GM11168 (cell line): Measurements from ENCODE around the gene CFAP299.

Experiments used
- in situ Hi-C: fragments of 300-500 bp; cut with MboI; formaldehyde crosslinking; loops from one replicate; pipeline ENCODE4 v1.12.0; 2022; ENCODE audit warnings: low sequenced_read_pairs; ENCODE audit not compliant: unreplicated experiment

CFAP299 gene

GRCh38 chr4:80878218-80878617 lies 542.7 kb downstream of the CFAP299 start:
- in situ Hi-C loops = no loop called here

DNA sequence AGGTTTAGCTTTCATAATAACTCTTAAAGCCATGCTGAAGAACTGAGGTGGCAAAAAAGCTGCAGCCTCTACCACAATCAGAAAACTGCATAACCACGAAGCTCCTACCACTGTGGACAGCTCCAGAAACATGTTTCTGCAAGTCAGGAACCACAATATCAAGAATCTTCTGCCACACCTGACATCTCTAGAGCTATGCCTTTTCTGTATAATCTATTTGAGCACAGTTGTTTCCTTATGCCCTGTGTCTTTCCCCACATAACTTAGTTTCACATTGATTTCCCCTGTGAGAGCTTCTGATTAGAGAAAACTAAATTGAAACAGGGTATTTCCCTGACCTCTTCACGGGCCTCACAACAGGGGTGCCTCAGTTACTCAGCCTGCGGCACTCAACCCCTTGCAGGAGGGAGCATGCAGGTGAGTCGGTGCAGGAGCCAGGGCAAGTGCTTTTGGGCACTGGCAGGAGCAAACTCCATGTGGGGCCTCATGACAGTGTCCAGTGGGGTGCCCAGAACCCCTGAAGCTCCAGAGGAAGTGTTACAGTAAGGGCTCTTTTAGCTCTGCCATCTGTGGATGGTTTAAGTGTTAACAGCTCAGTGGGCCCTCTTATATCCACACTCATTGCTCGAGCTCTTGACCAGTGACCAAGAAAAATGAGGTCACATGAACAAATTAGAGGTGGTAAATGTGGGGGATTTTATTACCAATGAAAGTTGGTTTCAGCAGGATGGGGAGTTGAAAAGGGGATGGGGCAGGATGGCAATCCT lies 562.2 kb downstream of the CFAP299 start:
- in situ Hi-C loops = no loop called here

GRCh38 chr4:80900908-80901307 lies 565.4 kb downstream of the CFAP299 start:
- in situ Hi-C loops = no loop called here

- in situ Hi-C loops = no loop called here
Observed at GRCh38 chr4:80903020-80903419, 567.5 kb downstream of the CFAP299 start.

DNA sequence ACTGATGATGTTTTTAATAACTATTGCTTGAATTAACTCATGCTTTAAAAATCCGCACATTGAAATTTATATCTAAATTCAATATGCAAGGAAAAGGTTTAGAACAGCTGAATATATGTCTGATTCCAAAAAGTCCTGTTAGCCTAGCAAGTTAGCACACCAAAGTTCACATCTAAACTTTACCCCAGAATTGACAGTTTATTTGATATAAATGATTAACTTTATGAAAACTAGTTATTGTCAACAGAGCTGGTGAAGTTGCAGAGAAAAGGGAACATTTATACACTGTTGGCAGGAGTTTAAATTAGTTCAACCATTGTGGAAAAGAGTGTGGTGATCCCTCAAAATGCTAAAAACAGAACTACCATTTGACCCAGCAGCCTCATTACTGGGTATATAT lies 574.4 kb downstream of the CFAP299 start:
- in situ Hi-C loops = no loop called here

- in situ Hi-C loops = no loop called here
Observed at GRCh38 chr4:80911458-80911857, 575.9 kb downstream of the CFAP299 start.

GRCh38 chr4:80912350-80912749 lies 576.8 kb downstream of the CFAP299 start:
- in situ Hi-C loops = no loop called here

- in situ Hi-C loops = no loop called here
Observed at GRCh38 chr4:80913381-80913780, 577.9 kb downstream of the CFAP299 start.

GRCh38 chr4:80916770-80917169 lies 581.2 kb downstream of the CFAP299 start:
- in situ Hi-C loops = no loop called here

DNA sequence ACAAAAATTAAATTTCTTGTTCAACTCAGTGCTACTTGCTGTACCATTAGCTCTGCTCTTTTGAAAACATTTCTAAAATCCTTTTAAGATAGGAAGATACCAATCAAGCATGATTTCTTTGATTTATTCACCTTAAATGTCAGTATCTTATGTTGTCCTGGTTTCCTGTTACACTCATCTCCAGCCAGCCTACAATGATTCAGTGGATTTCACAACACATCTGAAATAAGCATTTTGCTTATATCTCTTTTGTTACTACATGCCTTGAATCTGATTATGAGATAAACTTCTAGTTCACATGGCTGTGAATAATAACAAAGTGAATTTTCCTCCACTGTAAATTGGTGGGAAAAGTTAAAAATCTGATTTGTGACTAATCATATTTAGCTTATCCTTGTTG lies 582.5 kb downstream of the CFAP299 start:
- in situ Hi-C loops = no loop called here

DNA sequence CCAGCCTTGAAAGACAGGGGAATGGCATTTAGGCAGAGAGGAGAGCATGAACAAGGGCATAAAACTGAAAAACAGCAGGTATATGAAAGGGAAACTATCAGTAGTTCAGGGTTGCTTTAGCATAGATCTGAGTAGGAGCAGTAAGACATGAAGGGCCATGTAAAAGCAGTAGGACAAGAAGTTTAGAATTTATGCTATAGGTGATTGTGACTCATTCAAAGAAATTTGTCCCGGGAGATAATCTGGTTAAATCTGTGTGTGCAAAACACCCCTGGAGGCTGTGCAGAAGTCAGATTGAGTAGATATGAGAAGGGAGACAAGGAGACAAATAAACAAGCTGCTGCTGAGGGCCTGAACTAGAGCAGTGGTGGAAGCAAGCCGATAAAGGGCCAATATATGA lies 585.9 kb downstream of the CFAP299 start:
- in situ Hi-C loops = no loop called here

GRCh38 chr4:80922941-80923340 lies 587.4 kb downstream of the CFAP299 start:
- in situ Hi-C loops = no loop called here

DNA sequence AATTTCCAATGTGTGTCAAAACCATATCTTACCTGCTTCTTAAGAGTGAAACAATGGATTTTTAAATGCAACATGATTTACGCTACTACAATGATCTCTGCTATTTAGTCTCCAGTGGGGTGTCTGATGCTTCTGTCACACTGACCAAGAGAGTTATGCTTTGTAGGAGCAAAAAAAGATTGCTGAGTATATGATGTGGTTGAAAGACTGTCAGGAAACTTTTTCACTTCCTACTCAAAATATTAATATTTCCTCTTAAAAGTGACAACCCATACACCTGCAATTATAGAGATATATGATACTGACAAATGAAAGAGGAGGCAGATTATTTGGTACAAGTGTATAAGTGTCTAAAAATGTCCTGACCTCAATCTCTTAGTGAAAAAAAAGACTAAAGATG lies 589.8 kb downstream of the CFAP299 start:
- in situ Hi-C loops = no loop called here

DNA sequence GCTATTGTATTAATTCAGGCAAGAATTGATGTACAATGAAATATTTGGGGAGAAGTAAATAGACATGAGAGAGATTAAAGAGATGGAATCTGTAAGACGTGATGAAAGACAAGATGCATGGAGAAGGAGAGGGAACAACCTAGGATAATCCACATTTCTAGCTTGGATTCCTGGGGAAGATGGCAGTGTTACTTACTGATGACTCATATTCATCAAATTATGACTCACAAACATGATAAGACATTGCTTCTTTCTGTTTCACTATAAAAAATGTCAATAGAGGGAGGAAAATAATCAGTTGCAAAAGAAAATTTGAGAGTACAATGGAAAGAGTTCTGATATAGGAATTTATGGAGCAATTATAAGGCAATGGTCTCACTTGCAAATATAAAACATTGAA lies 590.9 kb downstream of the CFAP299 start:
- in situ Hi-C loops = no loop called here

GRCh38 chr4:80926891-80927290 lies 591.4 kb downstream of the CFAP299 start:
- in situ Hi-C loops = no loop called here

- in situ Hi-C loops = no loop called here
Observed at GRCh38 chr4:80927420-80927819, 591.9 kb downstream of the CFAP299 start.

DNA sequence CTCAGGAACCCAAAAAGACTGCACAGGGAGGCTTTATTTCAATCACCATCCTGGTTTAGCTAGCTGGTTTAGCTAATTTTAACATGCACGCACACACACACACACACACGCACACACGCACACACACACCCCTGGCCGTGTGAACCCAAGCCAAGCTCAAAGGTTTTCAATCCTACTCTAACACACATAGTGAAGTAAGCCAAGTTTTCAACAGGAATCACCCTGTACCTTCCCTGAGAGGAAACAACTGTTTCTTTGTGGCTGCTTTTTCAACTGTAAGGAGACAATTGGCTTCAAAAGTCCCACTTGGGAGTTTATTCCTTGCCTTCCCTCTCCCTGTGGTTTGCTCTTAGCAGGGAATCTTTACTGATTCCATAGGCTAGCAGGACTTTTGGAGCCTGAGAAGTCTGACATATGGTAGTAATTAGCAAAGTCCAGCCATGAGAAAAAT lies 596.1 kb downstream of the CFAP299 start:
- in situ Hi-C loops = no loop called here

- in situ Hi-C loops = no loop called here
Observed at GRCh38 chr4:80948141-80948540, 612.6 kb downstream of the CFAP299 start.

GRCh38 chr4:80948995-80949394 lies 613.5 kb downstream of the CFAP299 start:
- in situ Hi-C loops = no loop called here

- in situ Hi-C loops = no loop called here
Observed at GRCh38 chr4:80956421-80956820, 620.9 kb downstream of the CFAP299 start.

GRCh38 chr4:80963051-80963450 lies 627.5 kb downstream of the CFAP299 start:
- in situ Hi-C loops = no loop called here

DNA sequence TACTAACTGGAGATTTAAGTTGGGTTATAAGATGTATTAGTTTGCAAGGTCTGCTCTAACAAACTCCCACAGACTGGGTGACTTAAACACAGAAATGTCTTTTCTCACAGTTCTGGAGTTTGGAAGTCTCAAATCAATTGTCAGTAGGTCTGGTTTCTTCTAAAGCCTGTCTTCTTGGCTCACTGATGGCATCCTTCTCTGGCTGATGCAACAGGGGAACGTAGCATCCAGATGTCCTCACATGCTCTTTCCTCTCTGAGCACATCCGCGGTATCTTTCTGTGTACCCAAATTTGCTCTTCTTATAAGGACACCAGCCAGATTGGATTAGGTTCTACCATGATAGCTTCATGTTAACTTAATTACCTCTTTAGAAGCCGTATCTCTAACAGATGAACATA lies 631.8 kb downstream of the CFAP299 start:
- in situ Hi-C loops = no loop called here
